PC-9 (cell line): ENCODE data around the gene ABLIM1.

Experiments
- CTCF ChIP-seq: fragments of 200-600 bp; sonication (generic); conservative IDR thresholded peaks from 2 replicates; pipeline ENCODE4 v1.6.1; 2017; ENCODE audit warnings: mixed run types, antibody characterized with exemption, mild to moderate bottlenecking, moderate library complexity
- EZH2 ChIP-seq: fragments of 200-600 bp; sonication (generic); IDR thresholded peaks from 2 replicates; pipeline ENCODE4 v1.8.0; 2017; ENCODE audit warnings: antibody characterized with exemption, low read depth

- no peak for TF ChIP-seq CTCF
- no peak for TF ChIP-seq EZH2
Observed at GRCh38 chr10:114537736-114538135, 120.3 kb downstream of the ABLIM1 start.
